Gastrocnemius medialis (tissue), 4 donors: ENCODE measurements around the gene NR4A1. TPM values are rescaled to one million over a fixed set of nuclear protein-coding genes. Genes with fewer than 3 reads are reported as not detected.

Experiments used
- ATAC-seq, 2 donors: fragments of 150-250 bp; one replicate each; pipeline ENCODE4 v1.9.1; 2016
- DNase-seq, 2 donors: peaks; one replicate each; pipeline ENCODE4 v3.0.0-alpha.2; 2019
- H3K27ac ChIP-seq, 4 donors: fragments of 200-600 bp; sonication (generic); 1 replicate in 1 of 4; 2 replicates in 3 of 4; pipeline ENCODE4 v1.5.1; 2016 to 2018; ENCODE audit warnings: mild to moderate bottlenecking in 2 of 4, moderate library complexity in 1 of 4
- H3K27me3 ChIP-seq, 3 donors: fragments of 200-600 bp; sonication (generic) in 2 of 3; 1 replicate in 1 of 3; 2 replicates in 2 of 3; pipeline versions ENCODE4 v1.5.1 to v1.6.0; 2016 to 2019; ENCODE audit warnings: mild to moderate bottlenecking in 1 of 3, moderate library complexity in 1 of 3
- H3K36me3 ChIP-seq, 2 donors: fragments of 200-600 bp; sonication (generic) in 1 of 2; one replicate each; pipeline ENCODE4 v1.5.1; 2017 to 2018
- H3K4me1 ChIP-seq, 2 donors: fragments of 200-600 bp; sonication (generic) in 1 of 2; one replicate each; pipeline ENCODE4 v1.5.1; 2016 to 2017; ENCODE audit warnings: mild to moderate bottlenecking in 2 of 2
- H3K4me3 ChIP-seq, 4 donors: fragments of 200-600 bp; sonication (generic) in 3 of 4; 1 replicate in 1 of 4; 2 replicates in 3 of 4; pipeline ENCODE4 v1.5.1; 2016 to 2019; ENCODE audit warnings: mild to moderate bottlenecking in 2 of 4
- H3K9me3 ChIP-seq, 3 donors: fragments of 200-600 bp; sonication (generic) in 2 of 3; 1 replicate in 1 of 3; 2 replicates in 2 of 3; pipeline ENCODE4 v1.5.1; 2016 to 2019
- CTCF ChIP-seq, 5 experiments: fragments of 450-650 bp in 3 of 5; fragments of 200-600 bp in 2 of 5; sonication (generic) in 2 of 5; IDR thresholded peaks in 4 of 5; conservative IDR thresholded peaks in 1 of 5; 1 replicate in 4 of 5; 2 replicates in 1 of 5; pipeline ENCODE4 v1.5.1; 2016 to 2019; ENCODE audit warnings: antibody characterized with exemption in 5 of 5, mild to moderate bottlenecking in 3 of 5, moderate library complexity in 3 of 5
- POLR2A ChIP-seq, 2 donors: fragments of 450-650 bp; IDR thresholded peaks; one replicate each; pipeline ENCODE4 v1.6.1; 2017; ENCODE audit warnings: antibody characterized with exemption in 2 of 2, mild to moderate bottlenecking in 2 of 2, moderate library complexity in 2 of 2
- in situ Hi-C, 4 donors: fragments of 200-750 bp; cut with MboI; loops; one replicate each; pipeline versions ENCODE4 v1.15.0 to v1.8.0; 2017; ENCODE audit warnings: low sequenced_read_pairs in 4 of 4
- intact Hi-C: fragments of 100-400 bp; cut with DNase I; formaldehyde crosslinking; loops from one replicate; pipeline ENCODE4 v1.15.1; 2023; ENCODE audit warnings: low total_unique reads
- total RNA-seq, 4 donors: library from RNA; depleted of rRNA; stranded (reverse); fragments of >200 nt; gene quantifications; one replicate each; pipeline versions ENCODE4 v1.1.0 to v1.2.3, GENCODE V29; 2016

Gene NR4A1
- total RNA-seq, 4 donors from 2014 or later, result 36.3 to 248 (median 90.1) TPM

- DNase-seq (peak; percentile 90 to 91), ATAC-seq (peak; percentile 98 to 99)
- in situ Hi-C loops, result no loop called here
Observed at GRCh38 chr12:52069327-52070184, 18.3 kb downstream of the NR4A1 start, which contains the start of gene ATG101. Gene ATG101, plus strand, starts transcription at chr12:52069978. Its CDS starts 3,673 bp downstream, at chr12:52073651.

GRCh38 chr12:52070185-52070925 lies 19.1 kb downstream of the NR4A1 start:
- Histone ChIP-seq H3K36me3 (peaks cover 0 to 22% of the 10 kb centered on the region in 2 donors), H3K27me3 (no peaks in the 10 kb centered on the region), H3K4me1 (peaks cover 33 to 34% of the 10 kb centered on the region in 2 donors), H3K4me3 (peak overlapping the region; percentile 84 to 97 (median 96)), H3K27ac (peak overlapping the region; percentile 89 to 96 (median 93)), H3K9me3 (no peaks in the 10 kb centered on the region)
- ATAC-seq (peak; percentile 26 to 37), DNase-seq (no peak)
- TF ChIP-seq POLR2A (IDR thresholded peaks at IDR 0.05) (no peak), CTCF (IDR thresholded peaks at IDR 0.05 in 4 of 5, conservative IDR thresholded peaks at IDR 0.05 in 1 of 5) (no peak)
- intact Hi-C loops (no loop called here), in situ Hi-C loops (no loop called here)

More at GRCh38 chr12:52069327-52070184, 18.3 kb downstream of the NR4A1 start, which contains the start of gene ATG101:
- no peaks in the 10 kb centered on the region for H3K27me3 ChIP-seq
- intact Hi-C loops, result loop anchor here (1.0 to 2.0 kb wide), 2 partner anchors 37 to 44 kb away; no protein-coding TSS in a partner anchor
- peak within 1 kb of the TSS; percentile 89 to 96 (median 93) for H3K27ac ChIP-seq
- peaks cover 26 to 30% of the 10 kb centered on the region in 2 donors for H3K4me1 ChIP-seq
- TF ChIP-seq CTCF (IDR thresholded peaks at IDR 0.05 in 4 of 5, conservative IDR thresholded peaks at IDR 0.05 in 1 of 5) (peak; percentile 45 to 70 (median 56)), POLR2A (IDR thresholded peaks at IDR 0.05) (peak; percentile 83 to 91)
- H3K9me3 ChIP-seq, result no peaks in the 10 kb centered on the region
- peaks cover 0 to 16% of the 10 kb centered on the region in 2 donors for H3K36me3 ChIP-seq
- H3K4me3 ChIP-seq, result peak within 1 kb of the TSS; percentile 84 to 97 (median 96)

GRCh38 chr12:52073531-52074381 lies 22.5 kb downstream of the NR4A1 start:
- DNase-seq, result peak in 1 of 2 donors; percentile 46
- Histone ChIP-seq H3K27me3 (no peaks in the 10 kb centered on the region), H3K27ac (peak overlapping the region in 2 of 4 donors; percentile 13 to 45), H3K4me1 (peaks cover 34 to 35% of the 10 kb centered on the region in 2 donors), H3K9me3 (no peaks in the 10 kb centered on the region), H3K36me3 (peaks cover 0 to 44% of the 10 kb centered on the region in 2 donors), H3K4me3 (no peak overlapping the region)
- ATAC-seq, result no peak
- intact Hi-C loops (no loop called here), in situ Hi-C loops (no loop called here)
- no peak for TF ChIP-seq CTCF (IDR thresholded peaks at IDR 0.05 in 4 of 5, conservative IDR thresholded peaks at IDR 0.05 in 1 of 5)
- TF ChIP-seq POLR2A (IDR thresholded peaks at IDR 0.05), result no peak
